Esophagus squamous epithelium (tissue), 5 donors: ENCODE results near the gene HNRNPCL4. TPM values are rescaled to one million over a fixed set of nuclear protein-coding genes. Genes with fewer than 3 reads are reported as not detected.
"Not testable (repeated sequence)": the region's sequence is repeated elsewhere in the genome, so short reads cannot be mapped to it uniquely, and the experiment has no call there.

Experiments used
- DNase-seq: peaks from one replicate; lab custom pipeline; 2025; lab: John Stamatoyannopoulos, UW
- H3K27ac ChIP-seq, 4 donors: fragments of 200-600 bp; sonication (generic); one replicate each; pipeline ENCODE4 v1.5.1; 2016 to 2019; ENCODE audit warnings: mild to moderate bottlenecking in 1 of 4
- H3K27me3 ChIP-seq, 4 donors: fragments of 200-600 bp; sonication (generic); 1 replicate in 3 of 4; 2 replicates in 1 of 4; pipeline versions ENCODE4 v1.5.1 to v1.6.0; 2017 to 2021; ENCODE audit warnings: antibody characterized with exemption in 1 of 4
- H3K36me3 ChIP-seq, 3 donors: fragments of 200-600 bp; sonication (generic); one replicate each; pipeline ENCODE4 v1.5.1; 2016 to 2019
- H3K4me1 ChIP-seq, 3 donors: fragments of 200-600 bp; sonication (generic); one replicate each; pipeline ENCODE4 v1.5.1; 2017 to 2019
- H3K4me3 ChIP-seq, 4 donors: fragments of 200-600 bp; sonication (generic); 1 replicate in 3 of 4; 2 replicates in 1 of 4; pipeline ENCODE4 v1.5.1; 2016 to 2019; ENCODE audit warnings: mild to moderate bottlenecking in 2 of 4, moderate library complexity in 1 of 4
- H3K9me3 ChIP-seq, 3 donors: fragments of 200-600 bp; sonication (generic); one replicate each; pipeline ENCODE4 v1.5.1; 2016 to 2019
- WGBS, 2 donors: methylation state at CpG; one replicate each; pipeline ENCODE4 v1.1.5; 2018; 5-methylcytosine and 5-hydroxymethylcytosine counted together
- intact Hi-C: fragments of 100-400 bp; cut with DNase I; formaldehyde crosslinking; loops from one replicate; pipeline ENCODE4 v1.15.0; 2022
- total RNA-seq, 4 donors: library from RNA; depleted of rRNA; stranded (reverse); fragments of >200 nt; gene quantifications; one replicate each; pipeline ENCODE4 v1.1.0, GENCODE V29; 2016
- donor health status: DM: yes; HTN: yes; CAD: no.

Gene HNRNPCL4
- total RNA-seq = not detected

DNA sequence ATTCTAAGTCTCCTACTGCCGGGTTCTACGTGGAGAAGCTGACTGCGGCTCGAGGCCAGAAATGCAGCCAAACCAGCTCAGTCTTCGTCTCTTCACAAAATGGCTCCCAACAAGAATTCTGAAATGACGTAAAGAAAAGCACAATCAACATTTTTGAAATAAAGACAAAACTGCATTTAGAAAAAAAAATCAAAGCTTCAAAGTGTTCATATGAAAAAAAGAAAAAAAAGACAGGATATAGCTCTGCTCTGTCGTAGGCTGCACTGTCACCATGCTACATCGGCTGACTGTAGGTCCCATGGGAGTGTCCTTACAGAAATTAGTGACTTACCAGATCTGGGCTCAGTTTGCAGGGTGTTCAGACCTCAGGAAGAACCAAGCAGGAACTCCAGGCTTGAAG is at the start of gene HNRNPCL4:
TSS of gene HNRNPCL4 (minus strand) at position 101 of the 400 bp plus-strand sequence. CDS start 164 bp downstream, outside the sequence.
- H3K9me3 ChIP-seq, H3K27ac ChIP-seq, H3K27me3 ChIP-seq, H3K36me3 ChIP-seq, H3K4me3 ChIP-seq, intact Hi-C loops, H3K4me1 ChIP-seq, DNase-seq: not testable (repeated sequence)
- no CpG with 5 or more reads among the region's 8 CpGs for WGBS, 2 donors

DNA sequence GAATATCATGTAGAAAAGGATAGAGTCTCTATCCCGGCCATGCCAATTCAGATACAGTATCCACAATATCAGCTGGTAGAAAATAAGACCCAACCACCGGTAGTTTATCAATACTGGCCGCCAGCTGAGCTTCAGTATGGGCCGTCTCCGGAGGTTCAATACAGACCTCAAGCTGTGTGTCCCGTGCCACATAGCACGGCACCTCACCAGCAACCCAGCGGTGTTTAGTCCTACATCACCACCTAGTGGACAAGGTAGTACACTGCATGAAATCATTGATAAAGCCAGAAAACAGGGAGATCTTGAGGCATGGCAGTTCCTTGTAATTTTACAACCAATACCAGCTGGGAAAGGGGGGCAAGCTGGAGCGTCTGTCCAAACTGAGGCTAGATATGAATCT is 43.3 kb upstream of the HNRNPCL4 start:
- H3K27ac ChIP-seq, H3K9me3 ChIP-seq, DNase-seq, H3K4me3 ChIP-seq, intact Hi-C loops, H3K36me3 ChIP-seq, H3K27me3 ChIP-seq, H3K4me1 ChIP-seq: not testable (repeated sequence)
- no CpG with 5 or more reads among the region's 9 CpGs for WGBS, 2 donors

DNA sequence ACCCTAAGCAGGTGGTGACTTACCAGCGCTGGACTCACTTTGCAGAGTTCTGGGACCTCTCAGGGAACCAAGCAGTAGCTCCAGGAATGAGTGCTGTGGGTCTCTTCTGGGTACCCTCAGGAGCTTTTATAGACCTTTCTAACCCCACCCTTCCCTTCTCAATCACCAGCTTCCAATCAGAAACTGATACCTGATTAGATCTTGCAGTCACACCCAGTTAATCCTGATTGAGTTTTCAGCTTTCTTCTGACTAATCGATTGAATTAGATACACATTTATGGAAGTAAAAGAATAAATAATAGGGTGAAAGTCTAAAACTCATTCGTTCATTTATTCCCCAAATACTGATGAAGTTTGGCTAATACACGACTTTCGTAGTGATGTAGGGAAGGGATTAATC is 35.9 kb upstream of the HNRNPCL4 start, which contains the start of gene PRAMEF13:
TSS of gene PRAMEF13 (minus strand) at position 101 of the 400 bp plus-strand sequence. CDS start 1,820 bp downstream, outside the sequence.
- DNase-seq, H3K27me3 ChIP-seq, intact Hi-C loops, H3K36me3 ChIP-seq, H3K27ac ChIP-seq, H3K4me1 ChIP-seq, H3K9me3 ChIP-seq, H3K4me3 ChIP-seq: not testable (repeated sequence)
- WGBS, 2 donors = no CpG with 5 or more reads among the region's 5 CpGs

DNA sequence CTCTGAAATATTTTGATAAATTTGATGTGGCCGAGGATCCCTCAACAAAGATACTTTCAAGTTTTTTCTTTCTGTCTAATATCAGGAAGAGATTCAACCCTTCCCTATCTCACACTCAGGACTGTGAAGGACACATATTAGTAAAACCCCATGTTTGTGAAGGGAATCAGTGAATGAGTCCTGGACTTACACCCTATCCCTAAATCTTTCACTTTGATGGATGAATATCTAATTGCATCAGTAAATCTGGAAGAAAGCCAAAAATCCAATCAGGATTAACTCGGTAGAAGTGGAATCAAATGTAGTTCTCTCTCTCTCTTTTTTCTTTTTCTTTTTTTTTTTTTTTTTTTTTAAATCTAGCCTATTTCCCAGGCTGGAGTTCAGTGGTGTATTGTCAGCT is 6.1 kb upstream of the HNRNPCL4 start, which contains the start of gene PRAMEF9:
TSS of gene PRAMEF9 (plus strand) at position 301 of the 400 bp plus-strand sequence. CDS start 3,433 bp downstream, outside the sequence.
- intact Hi-C loops, H3K4me1 ChIP-seq, H3K27me3 ChIP-seq, H3K36me3 ChIP-seq, H3K27ac ChIP-seq, H3K4me3 ChIP-seq, DNase-seq, H3K9me3 ChIP-seq: not testable (repeated sequence)
- WGBS, 2 donors = 57 to 58% methylated on average over 1 to 2 of the region's 2 CpGs

DNA sequence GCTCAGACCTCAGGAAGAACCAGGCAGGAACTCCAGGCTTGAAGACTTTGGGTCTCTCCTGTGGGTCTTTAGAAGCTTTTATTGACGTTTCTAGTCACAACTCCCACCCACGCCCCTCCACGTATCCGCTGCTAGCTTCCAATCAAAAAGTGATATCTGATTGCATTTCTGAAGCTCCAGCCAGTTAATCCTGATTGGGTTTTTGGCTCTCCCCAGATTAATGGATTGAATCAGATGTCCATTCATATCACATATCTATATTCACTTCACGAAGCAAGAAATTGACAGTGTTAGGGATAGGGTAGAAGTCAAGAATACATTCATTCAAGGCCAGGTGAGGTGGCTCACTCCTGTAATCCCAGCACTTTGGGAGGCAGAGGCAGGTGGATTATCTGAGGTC is 9.5 kb downstream of the HNRNPCL4 start, which contains the start of gene PRAMEF26:
TSS of gene PRAMEF26 (minus strand) at position 101 of the 400 bp plus-strand sequence. CDS start 2,914 bp downstream, outside the sequence.
- H3K4me3 ChIP-seq, intact Hi-C loops, H3K27me3 ChIP-seq, DNase-seq, H3K27ac ChIP-seq, H3K36me3 ChIP-seq, H3K9me3 ChIP-seq, H3K4me1 ChIP-seq: not testable (repeated sequence)
- no CpG with 5 or more reads among the region's 5 CpGs for WGBS, 2 donors

DNA sequence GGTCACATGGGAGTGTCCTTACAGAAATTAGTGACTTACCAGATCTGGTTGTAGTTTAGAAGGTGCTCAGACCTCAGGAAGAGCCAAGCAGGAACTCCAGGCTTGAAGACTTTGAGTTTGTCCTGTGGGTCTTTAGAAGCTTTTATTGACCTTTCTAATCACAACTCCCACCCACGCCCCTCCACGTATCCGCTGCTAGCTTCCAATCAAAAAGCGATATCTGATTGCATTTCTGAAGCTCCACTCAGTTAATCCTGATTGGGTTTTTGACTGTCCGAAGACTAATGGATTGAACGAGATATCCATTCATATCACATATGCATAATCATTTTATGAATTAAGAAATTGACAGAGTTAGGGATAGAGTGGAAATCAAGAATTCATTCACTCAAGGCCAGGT is 48.7 kb downstream of the HNRNPCL4 start, which contains the start of gene HNRNPCL2:
TSS of gene HNRNPCL2 (minus strand) at position 101 of the 400 bp plus-strand sequence. CDS start 454 bp downstream, outside the sequence.
- intact Hi-C loops = not testable (repeated sequence)

More for the DNA sequence above, 48.7 kb downstream of the HNRNPCL4 start, which contains the start of gene HNRNPCL2:
- not testable (repeated sequence) for H3K27me3 ChIP-seq, H3K9me3 ChIP-seq, H3K4me3 ChIP-seq, H3K4me1 ChIP-seq, H3K36me3 ChIP-seq, DNase-seq, H3K27ac ChIP-seq
- 88 to 92% methylated on average over 6 of the region's 6 CpGs for WGBS, 2 donors

Other genes with a start within 250 kb of the HNRNPCL4 start
- gene PRAMEF7, start 249.0 kb downstream of the HNRNPCL4 start, total RNA-seq = not detected
- gene PRAMEF6, start 218.1 kb downstream of the HNRNPCL4 start, total RNA-seq = not detected
- not detected for gene PRAMEF27, start 109.1 kb downstream of the HNRNPCL4 start, total RNA-seq
- not detected for gene HNRNPCL3, start 104.9 kb downstream of the HNRNPCL4 start, total RNA-seq
- not detected for gene PRAMEF25, start 94.9 kb downstream of the HNRNPCL4 start, total RNA-seq
- gene HNRNPCL2, start 48.8 kb downstream of the HNRNPCL4 start, total RNA-seq = not detected
- gene PRAMEF26, start 9.6 kb downstream of the HNRNPCL4 start, total RNA-seq = not detected
- not detected for gene PRAMEF9, start 6.2 kb upstream of the HNRNPCL4 start, total RNA-seq
- not detected for gene PRAMEF13, start 35.8 kb upstream of the HNRNPCL4 start, total RNA-seq
- gene PRAMEF18, start 60.5 kb upstream of the HNRNPCL4 start, total RNA-seq = not detected
- gene PRAMEF5, start 88.6 kb upstream of the HNRNPCL4 start, total RNA-seq = not detected
- not detected for gene PRAMEF8, start 119.5 kb upstream of the HNRNPCL4 start, total RNA-seq
- gene PRAMEF33, start 137.9 kb upstream of the HNRNPCL4 start, total RNA-seq = not detected
- gene PRAMEF15, start 149.9 kb upstream of the HNRNPCL4 start, total RNA-seq = not detected
- not detected for gene PRAMEF14, start 181.5 kb upstream of the HNRNPCL4 start, total RNA-seq
- not detected for gene PRAMEF19, start 206.3 kb upstream of the HNRNPCL4 start, total RNA-seq
- not detected for gene PRAMEF17, start 224.0 kb upstream of the HNRNPCL4 start, total RNA-seq
- not detected for gene PRAMEF20, start 244.8 kb upstream of the HNRNPCL4 start, total RNA-seq